IMR-90 (cell line): ENCODE data around the gene GRAMD1C. TPM values are rescaled to one million over a fixed set of nuclear protein-coding genes. Genes with fewer than 3 reads are reported as not detected.

Experiments used
- ATAC-seq: fragments of 200-7000 bp; cut with Tn5 transposase; 2 replicates; pipeline ENCODE4 v1.9.1; 2020; ENCODE audit warnings: low read depth, mild to moderate bottlenecking, moderate library complexity
- Bru-seq: library from RNA; stranded (reverse); fragments of 400-500 nt; gene quantifications from one replicate; lab custom pipeline; 2021; lab: Mats Ljungman, UMichigan
- BruChase-seq, 2 experiments: library from RNA; stranded (reverse); fragments of 400-500 nt; gene quantifications; one replicate each; lab custom pipeline; 2021; lab: Mats Ljungman, UMichigan
- BruUV-seq: library from RNA; stranded (reverse); fragments of 400-500 nt; replicated peaks from 2 replicates; lab custom pipeline; 2021; lab: Mats Ljungman, UMichigan
- CTCF ChIA-PET: fragments of 300-600 bp; formaldehyde crosslinking; extraction: SDS; loops from one replicate; lab custom pipeline; 2021; ENCODE audit warnings: antibody characterized with exemption; lab: Yijun Ruan, JAX
- POLR2A ChIA-PET: fragments of 300-600 bp; sonication (Branson Sonifier 250); formaldehyde crosslinking; loops from one replicate; lab custom pipeline; 2022; ENCODE audit warnings: antibody characterized with exemption; ENCODE audit not compliant: unreplicated experiment; lab: Charles Lee
- DNase-seq: peaks from one replicate; pipeline ENCODE4 v3.0.0; 2013
- H2AFZ ChIP-seq: replicated peaks from 2 replicates; pipeline ENCODE3; 2013; ENCODE audit warnings: low read length, mild to moderate bottlenecking; ENCODE audit not compliant: poor library complexity
- H2AK5ac ChIP-seq: 2 replicates; pipeline ENCODE4 v1.6.1; 2013; ENCODE audit warnings: low read depth, low read length, inconsistent platforms
- H2AK9ac ChIP-seq: replicated peaks from 2 replicates; pipeline ENCODE3; 2013; ENCODE audit warnings: mild to moderate bottlenecking, low read depth, low read length, moderate library complexity; ENCODE audit not compliant: poor library complexity
- H2BK120ac ChIP-seq: 2 replicates; pipeline ENCODE4 v1.6.1; 2013; ENCODE audit warnings: low read depth, low read length, inconsistent platforms
- H2BK15ac ChIP-seq: 3 replicates; pipeline ENCODE4 v1.6.1; 2013; ENCODE audit warnings: low read depth, low read length, inconsistent platforms
- H2BK20ac ChIP-seq: 2 replicates; pipeline ENCODE4 v1.6.1; 2013; ENCODE audit warnings: low read depth, mild to moderate bottlenecking, inconsistent platforms, low read length, moderate library complexity
- H2BK5ac ChIP-seq: 2 replicates; pipeline ENCODE4 v1.6.1; 2013; ENCODE audit warnings: mild to moderate bottlenecking, low read depth, low read length, inconsistent platforms; ENCODE audit not compliant: poor library complexity, severe bottlenecking
- H3K14ac ChIP-seq: replicated peaks from 2 replicates; pipeline ENCODE4 v1.6.1; 2013; ENCODE audit warnings: low read depth, low read length, inconsistent platforms
- H3K18ac ChIP-seq: 2 replicates; pipeline ENCODE4 v1.6.1; 2013; ENCODE audit warnings: low read depth, low read length, control low read depth
- H3K23ac ChIP-seq: 2 replicates; pipeline ENCODE4 v1.6.1; 2013; ENCODE audit warnings: low read depth, low read length, inconsistent platforms
- H3K27ac ChIP-seq: 2 replicates; pipeline ENCODE4 v1.5.1; 2013; ENCODE audit warnings: mild to moderate bottlenecking, control low read depth, low read length; ENCODE audit not compliant: insufficient read depth
- H3K27me3 ChIP-seq: 2 replicates; pipeline ENCODE4 v1.6.1; 2013; ENCODE audit warnings: low read length; ENCODE audit not compliant: control insufficient read depth, insufficient read depth
- H3K36me3 ChIP-seq: 2 replicates; pipeline ENCODE4 v1.6.1; 2013; ENCODE audit warnings: low read length, mixed read lengths; ENCODE audit not compliant: control insufficient read depth, insufficient read depth
- H3K4ac ChIP-seq: 2 replicates; pipeline ENCODE4 v1.6.1; 2013; ENCODE audit warnings: low read depth, low read length, inconsistent platforms
- H3K4me1 ChIP-seq: 2 replicates; pipeline ENCODE4 v1.6.1; 2013; ENCODE audit warnings: low read length, mixed read lengths; ENCODE audit not compliant: control insufficient read depth, insufficient read depth
- H3K4me2 ChIP-seq: 2 replicates; pipeline ENCODE4 v1.6.1; 2013; ENCODE audit warnings: low read depth, mild to moderate bottlenecking, control low read depth, low read length, moderate library complexity
- H3K4me3 ChIP-seq: 2 replicates; pipeline ENCODE4 v1.5.1; 2013; ENCODE audit warnings: low read depth, mild to moderate bottlenecking, control low read depth, low read length, moderate library complexity; ENCODE audit not compliant: insufficient read depth
- H3K56ac ChIP-seq: 2 replicates; pipeline ENCODE4 v1.6.1; 2013; ENCODE audit warnings: low read length, inconsistent platforms; ENCODE audit not compliant: insufficient read depth; ENCODE audit errors: extremely low read depth
- H3K79me1 ChIP-seq, 2 experiments: 2 replicates each; pipeline ENCODE4 v1.6.1; 2013; ENCODE audit warnings: low read length in 2 of 2, inconsistent platforms in 1 of 2, low read depth in 1 of 2
- H3K9ac ChIP-seq: 2 replicates; pipeline ENCODE4 v1.6.1; 2013; ENCODE audit warnings: low read depth, low read length, control low read depth
- H3K9me1 ChIP-seq: 2 replicates; pipeline ENCODE4 v1.6.1; 2013; ENCODE audit warnings: low read length, inconsistent platforms; ENCODE audit not compliant: insufficient read depth
- H3K9me3 ChIP-seq: 2 replicates; pipeline ENCODE4 v1.6.1; 2013; ENCODE audit warnings: low read length; ENCODE audit not compliant: control insufficient read depth, insufficient read depth
- H4K20me1 ChIP-seq: 2 replicates; pipeline ENCODE4 v1.6.1; 2013; ENCODE audit warnings: low read length, inconsistent platforms; ENCODE audit not compliant: insufficient read depth
- H4K5ac ChIP-seq: 2 replicates; pipeline ENCODE4 v1.6.1; 2013; ENCODE audit warnings: mild to moderate bottlenecking, low read depth, low read length, control low read depth
- H4K8ac ChIP-seq, 2 experiments: 2 replicates each; pipeline ENCODE4 v1.6.1; 2013; ENCODE audit warnings: low read depth in 2 of 2, low read length in 2 of 2, control low read depth in 1 of 2, inconsistent platforms in 1 of 2
- H4K91ac ChIP-seq: 2 replicates; pipeline ENCODE4 v1.6.1; 2013; ENCODE audit warnings: low read depth, low read length, inconsistent platforms; ENCODE audit not compliant: insufficient read depth
- CTCF ChIP-seq: conservative IDR thresholded peaks from 2 replicates; pipeline ENCODE4 v1.5.1; 2012; ENCODE audit warnings: mild to moderate bottlenecking, low read depth, low read length, improper control_type of control experiment
- MAFK ChIP-seq: IDR thresholded peaks from 2 replicates; pipeline ENCODE4 v1.6.1; 2012; ENCODE audit warnings: low read depth, low read length, improper control_type of control experiment
- MAZ ChIP-seq: IDR thresholded peaks from 2 replicates; pipeline ENCODE4 v1.6.1; 2012; ENCODE audit warnings: low read depth, mild to moderate bottlenecking, low read length, improper control_type of control experiment, moderate library complexity, borderline replicate concordance
- MXI1 ChIP-seq: IDR thresholded peaks from 2 replicates; pipeline ENCODE4 v1.6.1; 2012; ENCODE audit warnings: low read depth, mild to moderate bottlenecking, low read length, moderate library complexity, borderline replicate concordance
- NFE2L2 ChIP-seq: fragments of 150-350 bp; IDR thresholded peaks from 2 replicates; pipeline ENCODE4 v1.6.1; 2016; ENCODE audit warnings: low read depth, mild to moderate bottlenecking, low read length
- POLR2A ChIP-seq: IDR thresholded peaks from 2 replicates; pipeline ENCODE4 v1.6.1; 2012; ENCODE audit warnings: mild to moderate bottlenecking, low read depth, low read length
- RAD21 ChIP-seq: IDR thresholded peaks from 2 replicates; pipeline ENCODE4 v1.6.1; 2012; ENCODE audit warnings: low read length, improper control_type of control experiment
- SMC3 ChIP-seq: fragments of 150-350 bp; IDR thresholded peaks from 2 replicates; pipeline ENCODE4 v1.6.1; 2016; ENCODE audit warnings: low read depth, mild to moderate bottlenecking, antibody characterized with exemption, low read length, moderate library complexity
- WGBS, 2 experiments: methylation state at CpG; one replicate each; pipeline versions ENCODE4 v1.1.5 to v1.1.7; 2013; ENCODE audit warnings: missing lambda C conversion rate in 2 of 2; ENCODE audit not compliant: insufficient read length in 1 of 2; ENCODE audit errors: extremely low coverage in 2 of 2; 5-methylcytosine and 5-hydroxymethylcytosine counted together
- dilution Hi-C: fragments of 300-500 bp; cut with HindIII; formaldehyde crosslinking; loops from one replicate; pipeline ENCODE4 v1.14.3; 2018; ENCODE audit warnings: low sequenced_read_pairs; ENCODE audit not compliant: unreplicated experiment
- in situ Hi-C: fragments of 300-500 bp; cut with MboI; formaldehyde crosslinking; loops from 3 replicates; pipeline ENCODE4 v1.14.3; 2019; ENCODE audit warnings: low sequenced_read_pairs, inconsistent platforms, mixed read lengths
- intact Hi-C: fragments of 100-400 bp; cut with micrococcal nuclease; formaldehyde crosslinking; loops from 2 replicates; pipeline ENCODE4 v1.10.0; 2022
- long read RNA-seq: library from polyadenylated mRNA; unstranded; transcript quantifications from one replicate; pipeline ENCODE4 v2.0.0, GENCODE V29; 2021; ENCODE audit not compliant: unreplicated experiment
- polyA plus RNA-seq, 3 experiments: library from polyadenylated mRNA; depleted of rRNA; stranded (reverse); fragments of >200 nt; gene quantifications; 2 replicates each; pipeline ENCODE4 v1.2.3, GENCODE V29; 2012; ENCODE audit warnings: low replicate concordance in 1 of 3
- total RNA-seq: library from RNA; depleted of rRNA; stranded (reverse); fragments of >200 nt; gene quantifications from 2 replicates; pipeline ENCODE4 v1.2.3, GENCODE V29; 2012; rRNA removed

The GRAMD1C gene
- total RNA-seq: 5.0 and 9.4 TPM in 2 replicates
- polyA plus RNA-seq (2012; rRNA removed): 1.5 and 2.5 TPM in 2 replicates
- 0.16 TPM in 2 replicates for polyA plus RNA-seq (2012; cell fraction: cytosol; rRNA removed)
- 0.41 and 4.2 TPM in 2 replicates for polyA plus RNA-seq (2012; cell fraction: nucleus; rRNA removed; ENCODE audit: low replicate concordance)
- percentile 34 among the genes with signal in this experiment for Bru-seq, nascent RNA
- percentile 31 among the genes with signal in this experiment for BruChase-seq, experiment 1, labeled RNA remaining after a 6-hour chase
- percentile 29 among the genes with signal in this experiment for BruChase-seq, experiment 2, labeled RNA remaining after a 2-hour chase
- long read RNA-seq, full-length matches to known transcripts: 4 of 7 reads
- long read RNA-seq, partial matches to known transcripts: 0 of 7 reads
- long read RNA-seq, other reads (novel, unspliced or antisense): 3 of 7 reads

- ChIA-PET CTCF (interaction anchor here (0.6 to 1.0 kb wide), 9 partner anchors 14 to 757 kb away, joined by 3 to 8 read pairs (median 3); no protein-coding TSS in a partner anchor), POLR2A (no interaction called here)
- Histone ChIP-seq H3K4me1 (no peaks in the 10 kb centered on the region), H4K91ac (peak within 1 kb of the TSS; percentile 30), H3K27me3 (no peaks in the 10 kb centered on the region), H3K23ac (peak within 1 kb of the TSS; percentile 83; the same call in 1 of the 2 replicates), H2BK20ac (peak within 1 kb of the TSS; percentile 41), H3K79me1 (peaks cover 18 to 20% of the 10 kb centered on the region in 2 experiments), H2BK120ac (peak within 1 kb of the TSS; percentile 65), H2AK9ac (peak within 1 kb of the TSS; percentile 86), H3K4me3 (peak within 1 kb of the TSS; percentile 95), H2AK5ac (no peak within 1 kb of the TSS), H3K56ac (peak within 1 kb of the TSS; percentile 46), H3K18ac (peak within 1 kb of the TSS; percentile 69; the same call in 1 of the 2 replicates), H2AFZ (peak within 1 kb of the TSS; percentile 97), H4K8ac (peak within 1 kb of the TSS; percentile 15 to 85; a peak in 3 of 4 replicates), H4K20me1 (no peaks in the 10 kb centered on the region), H3K9me3 (no peaks in the 10 kb centered on the region), H4K5ac (peak within 1 kb of the TSS; percentile 70), H2BK5ac (peak within 1 kb of the TSS; percentile 39), H3K14ac (peak within 1 kb of the TSS; percentile 53; the same call in 1 of the 2 replicates), H3K9ac (peak within 1 kb of the TSS; percentile 83), H3K4me2 (peak within 1 kb of the TSS; percentile 94), H3K4ac (peak within 1 kb of the TSS; percentile 56), H2BK15ac (peak within 1 kb of the TSS; percentile 80; the same call in 1 of the 3 replicates), H3K27ac (peak within 1 kb of the TSS; percentile 59; the same call in 1 of the 2 replicates), H3K36me3 (no peaks in the 10 kb centered on the region), H3K9me1 (no peaks in the 10 kb centered on the region)
- intact Hi-C loops: loop anchor here (1.0 to 5.0 kb wide), 4 partner anchors 75 to 219 kb away; partner anchors contain the start of genes CCDC191 and QTRT2
- in situ Hi-C loops: no loop called here
- 0% methylated on average over 7 of the region's 48 CpGs; no CpG with 5 or more reads in 1 of the 2 experiments for whole genome bisulfite sequencing, 2 experiments
- dilution Hi-C loops: no loop called here
- TF ChIP-seq MAZ: peak; percentile 73; the same call in 1 of the 2 replicates
- peak; percentile 75 for TF ChIP-seq RAD21
- 0 out of 2 replicates have a peak, but pooled peaks have one; percentile 25 for TF ChIP-seq POLR2A
- TF ChIP-seq CTCF: peak; percentile 92
- no peak for TF ChIP-seq NFE2L2
- TF ChIP-seq MAFK: no peak
- TF ChIP-seq MXI1: no peak; the same call in 1 of the 2 replicates
- TF ChIP-seq SMC3: peak; percentile 73
- peak; percentile 98 for ATAC-seq
- DNase-seq: peak; percentile 88
- no TSS peak for BruUV-seq
These were observed at the start of gene GRAMD1C for GRCh38 chr3:113838631-113839209. TSS of gene GRAMD1C (plus strand) at chr3:113838788. CDS start at chr3:113838910, 122 bp downstream.
